Smooth muscle cell (in vitro differentiated cells): ENCODE measurements around the gene NBEA. TPM values are rescaled to one million over a fixed set of nuclear protein-coding genes. Genes with fewer than 3 reads are reported as not detected.

Experiments used
- DNase-seq: peaks from one replicate; lab custom pipeline; 2025; ENCODE audit not compliant: unreplicated experiment; lab: John Stamatoyannopoulos, UW
- H2AFZ ChIP-seq: fragments of 200-600 bp; sonication (generic); 2 replicates; pipeline ENCODE4 v1.6.0; 2016; ENCODE audit warnings: antibody characterized with exemption, low read depth, mild to moderate bottlenecking
- H3F3A ChIP-seq: fragments of 200-600 bp; sonication (generic); 2 replicates; pipeline ENCODE4 v1.6.0; 2017; ENCODE audit warnings: antibody characterized with exemption, low read depth
- H3K27ac ChIP-seq: fragments of 200-600 bp; sonication (generic); 2 replicates; pipeline ENCODE4 v1.5.1; 2016; ENCODE audit warnings: low read depth, mild to moderate bottlenecking
- H3K27me3 ChIP-seq: fragments of 200-600 bp; sonication (generic); 2 replicates; pipeline ENCODE4 v1.6.1; 2016; ENCODE audit warnings: low read depth, mild to moderate bottlenecking
- H3K36me3 ChIP-seq: fragments of 200-600 bp; sonication (generic); 2 replicates; pipeline ENCODE4 v1.5.1; 2016; ENCODE audit warnings: low read depth
- H3K4me1 ChIP-seq: fragments of 200-600 bp; sonication (generic); 2 replicates; pipeline ENCODE4 v1.5.1; 2016; ENCODE audit warnings: low read depth
- H3K4me2 ChIP-seq: fragments of 200-600 bp; sonication (generic); 2 replicates; pipeline ENCODE4 v1.6.0; 2016; ENCODE audit warnings: mild to moderate bottlenecking
- H3K4me3 ChIP-seq: fragments of 200-600 bp; sonication (generic); 2 replicates; pipeline ENCODE4 v1.5.1; 2016; ENCODE audit warnings: mild to moderate bottlenecking
- H3K79me2 ChIP-seq: fragments of 200-600 bp; sonication (generic); 2 replicates; pipeline ENCODE4 v1.6.0; 2016; ENCODE audit warnings: low read depth, mild to moderate bottlenecking
- H3K9ac ChIP-seq: fragments of 200-600 bp; sonication (generic); 2 replicates; pipeline ENCODE4 v1.6.0; 2016; ENCODE audit warnings: low read depth
- H3K9me3 ChIP-seq: fragments of 200-600 bp; sonication (generic); replicated peaks from 2 replicates; pipeline ENCODE4 v1.5.1; 2016; ENCODE audit warnings: low read depth
- H4K20me1 ChIP-seq: fragments of 200-600 bp; sonication (generic); 2 replicates; pipeline ENCODE4 v1.6.0; 2016; ENCODE audit warnings: low read depth
- WGBS: methylation state at CpG from one replicate; pipeline ENCODE4 v1.1.7; 2016; ENCODE audit warnings: low lambda C conversion rate; 5-methylcytosine and 5-hydroxymethylcytosine counted together
- polyA plus RNA-seq: library from polyadenylated mRNA; unstranded; fragments of >200 nt; fragmentation: Nextera tagmentation; extraction: Ambion mirVana; gene quantifications from 2 replicates; pipeline ENCODE4 v1.2.1, GENCODE V29; 2016
- total RNA-seq: library from RNA; depleted of rRNA; stranded (reverse); fragments of >200 nt; gene quantifications from 2 replicates; pipeline ENCODE4 v1.2.3, GENCODE V29; 2014
- TF ChIP-seq, protein P1 (sequence below): fragments of 200-600 bp; sonication (generic); IDR thresholded peaks from 2 replicates; pipeline ENCODE4 v1.5.1; 2017; ENCODE audit warnings: borderline replicate concordance, mild to moderate bottlenecking, antibody characterized with exemption; ENCODE audit not compliant: insufficient read depth, poor library complexity, severe bottlenecking

NBEA gene
- total and polyA plus RNA-seq, 2 experiments from 2014 or later = 3.6 to 11.7 TPM

- 91% methylated on average over 3 of the region's 3 CpGs for WGBS
- H3K4me2 ChIP-seq = no peak overlapping the region
- H3K4me1 ChIP-seq = no peaks in the 10 kb centered on the region
- H3K27ac ChIP-seq = no peak overlapping the region
- H3K79me2 ChIP-seq = no peaks in the 10 kb centered on the region
- H3K9me3 ChIP-seq = no peaks in the 10 kb centered on the region
- no peak for DNase-seq
- H3K36me3 ChIP-seq = no peaks in the 10 kb centered on the region
- no peak overlapping the region for H3K4me3 ChIP-seq
- TF ChIP-seq, protein P1, sequence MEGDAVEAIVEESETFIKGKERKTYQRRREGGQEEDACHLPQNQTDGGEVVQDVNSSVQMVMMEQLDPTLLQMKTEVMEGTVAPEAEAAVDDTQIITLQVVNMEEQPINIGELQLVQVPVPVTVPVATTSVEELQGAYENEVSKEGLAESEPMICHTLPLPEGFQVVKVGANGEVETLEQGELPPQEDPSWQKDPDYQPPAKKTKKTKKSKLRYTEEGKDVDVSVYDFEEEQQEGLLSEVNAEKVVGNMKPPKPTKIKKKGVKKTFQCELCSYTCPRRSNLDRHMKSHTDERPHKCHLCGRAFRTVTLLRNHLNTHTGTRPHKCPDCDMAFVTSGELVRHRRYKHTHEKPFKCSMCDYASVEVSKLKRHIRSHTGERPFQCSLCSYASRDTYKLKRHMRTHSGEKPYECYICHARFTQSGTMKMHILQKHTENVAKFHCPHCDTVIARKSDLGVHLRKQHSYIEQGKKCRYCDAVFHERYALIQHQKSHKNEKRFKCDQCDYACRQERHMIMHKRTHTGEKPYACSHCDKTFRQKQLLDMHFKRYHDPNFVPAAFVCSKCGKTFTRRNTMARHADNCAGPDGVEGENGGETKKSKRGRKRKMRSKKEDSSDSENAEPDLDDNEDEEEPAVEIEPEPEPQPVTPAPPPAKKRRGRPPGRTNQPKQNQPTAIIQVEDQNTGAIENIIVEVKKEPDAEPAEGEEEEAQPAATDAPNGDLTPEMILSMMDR = no peak
- no peak overlapping the region for H2AFZ ChIP-seq
- H3F3A ChIP-seq = no peaks in the 10 kb centered on the region
- no peaks in the 10 kb centered on the region for H4K20me1 ChIP-seq
- H3K27me3 ChIP-seq = no peaks in the 10 kb centered on the region
- no peak overlapping the region for H3K9ac ChIP-seq
Measured at GRCh38 chr13:35554972-35555623, 613.0 kb downstream of the NBEA start.

DNA sequence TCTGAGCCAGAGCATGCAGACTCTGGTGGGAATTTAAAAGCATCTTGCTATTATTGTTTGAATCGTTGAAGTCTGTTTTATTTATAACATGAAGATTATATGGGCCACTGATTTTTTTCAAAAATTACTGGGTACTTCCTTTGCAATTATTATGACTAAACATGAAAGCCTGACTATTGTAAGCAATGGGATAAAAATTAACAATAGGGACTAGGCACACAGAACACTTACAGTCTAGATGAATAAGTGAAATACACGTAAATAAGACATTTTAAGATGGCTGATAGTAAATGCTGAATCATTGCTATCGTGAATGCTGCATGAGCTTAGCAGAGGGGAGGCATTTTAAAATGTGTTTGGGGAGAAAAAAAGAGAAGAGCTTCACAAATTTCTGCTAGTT, 615.4 kb downstream of the NBEA start:
- Histone ChIP-seq H3K9ac (no peak overlapping the region), H3K4me2 (no peak overlapping the region), H4K20me1 (no peaks in the 10 kb centered on the region), H3K4me3 (no peak overlapping the region), H3K9me3 (no peaks in the 10 kb centered on the region), H2AFZ (no peak overlapping the region), H3K27ac (no peak overlapping the region), H3K36me3 (no peaks in the 10 kb centered on the region), H3K4me1 (no peaks in the 10 kb centered on the region), H3K27me3 (no peaks in the 10 kb centered on the region), H3K79me2 (no peaks in the 10 kb centered on the region), H3F3A (no peaks in the 10 kb centered on the region)
- DNase-seq = no peak
- TF ChIP-seq, protein P1 = no peak
- 94% methylated on average over 3 of the region's 3 CpGs for WGBS

DNA sequence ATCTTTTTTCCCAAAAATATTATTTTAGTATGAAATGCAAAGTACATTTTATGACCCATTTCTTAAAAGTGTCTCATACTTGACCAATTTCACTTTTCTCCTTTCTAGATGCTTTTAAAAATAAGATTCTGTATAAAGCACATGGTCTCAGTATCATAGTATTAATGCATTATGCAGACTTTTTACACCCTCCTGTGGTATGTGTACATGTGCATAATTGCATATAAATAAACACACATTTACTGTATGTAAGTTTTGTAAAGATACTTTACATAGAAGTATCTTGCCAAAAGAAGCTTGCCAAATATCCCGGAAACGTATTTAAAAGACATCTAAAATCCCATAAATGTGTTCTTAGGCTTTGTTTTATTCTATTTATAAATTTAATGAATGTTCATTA, 619.5 kb downstream of the NBEA start:
- H3K4me3 ChIP-seq = no peak overlapping the region
- H3K27ac ChIP-seq = no peak overlapping the region
- H3K9me3 ChIP-seq = no peaks in the 10 kb centered on the region
- H3K36me3 ChIP-seq = no peaks in the 10 kb centered on the region
- H3K4me2 ChIP-seq = no peak overlapping the region
- H2AFZ ChIP-seq = no peak overlapping the region
- H3K9ac ChIP-seq = no peak overlapping the region
- 95% methylated on average over 2 of the region's 2 CpGs for WGBS
- H3K27me3 ChIP-seq = no peaks in the 10 kb centered on the region
- H3K79me2 ChIP-seq = no peaks in the 10 kb centered on the region
- no peak for DNase-seq
- H4K20me1 ChIP-seq = no peaks in the 10 kb centered on the region
- no peaks in the 10 kb centered on the region for H3F3A ChIP-seq
- H3K4me1 ChIP-seq = no peaks in the 10 kb centered on the region
- TF ChIP-seq, protein P1 = no peak

GRCh38 chr13:35565273-35565672, 623.2 kb downstream of the NBEA start:
- H3K36me3 ChIP-seq = no peaks in the 10 kb centered on the region
- H4K20me1 ChIP-seq = no peaks in the 10 kb centered on the region
- H3K4me1 ChIP-seq = no peaks in the 10 kb centered on the region
- no peak overlapping the region for H3K4me3 ChIP-seq
- H3F3A ChIP-seq = no peaks in the 10 kb centered on the region
- H3K27ac ChIP-seq = no peak overlapping the region
- no peaks in the 10 kb centered on the region for H3K79me2 ChIP-seq
- no peaks in the 10 kb centered on the region for H3K27me3 ChIP-seq
- no peak overlapping the region for H2AFZ ChIP-seq
- no peak for DNase-seq
- TF ChIP-seq, protein P1 = no peak
- no peaks in the 10 kb centered on the region for H3K9me3 ChIP-seq
- WGBS = 96% methylated on average over 1 of the region's 1 CpG
- no peak overlapping the region for H3K4me2 ChIP-seq
- no peak overlapping the region for H3K9ac ChIP-seq
